ENCODE data around the gene TMEM270.

The TMEM270 gene

DNA sequence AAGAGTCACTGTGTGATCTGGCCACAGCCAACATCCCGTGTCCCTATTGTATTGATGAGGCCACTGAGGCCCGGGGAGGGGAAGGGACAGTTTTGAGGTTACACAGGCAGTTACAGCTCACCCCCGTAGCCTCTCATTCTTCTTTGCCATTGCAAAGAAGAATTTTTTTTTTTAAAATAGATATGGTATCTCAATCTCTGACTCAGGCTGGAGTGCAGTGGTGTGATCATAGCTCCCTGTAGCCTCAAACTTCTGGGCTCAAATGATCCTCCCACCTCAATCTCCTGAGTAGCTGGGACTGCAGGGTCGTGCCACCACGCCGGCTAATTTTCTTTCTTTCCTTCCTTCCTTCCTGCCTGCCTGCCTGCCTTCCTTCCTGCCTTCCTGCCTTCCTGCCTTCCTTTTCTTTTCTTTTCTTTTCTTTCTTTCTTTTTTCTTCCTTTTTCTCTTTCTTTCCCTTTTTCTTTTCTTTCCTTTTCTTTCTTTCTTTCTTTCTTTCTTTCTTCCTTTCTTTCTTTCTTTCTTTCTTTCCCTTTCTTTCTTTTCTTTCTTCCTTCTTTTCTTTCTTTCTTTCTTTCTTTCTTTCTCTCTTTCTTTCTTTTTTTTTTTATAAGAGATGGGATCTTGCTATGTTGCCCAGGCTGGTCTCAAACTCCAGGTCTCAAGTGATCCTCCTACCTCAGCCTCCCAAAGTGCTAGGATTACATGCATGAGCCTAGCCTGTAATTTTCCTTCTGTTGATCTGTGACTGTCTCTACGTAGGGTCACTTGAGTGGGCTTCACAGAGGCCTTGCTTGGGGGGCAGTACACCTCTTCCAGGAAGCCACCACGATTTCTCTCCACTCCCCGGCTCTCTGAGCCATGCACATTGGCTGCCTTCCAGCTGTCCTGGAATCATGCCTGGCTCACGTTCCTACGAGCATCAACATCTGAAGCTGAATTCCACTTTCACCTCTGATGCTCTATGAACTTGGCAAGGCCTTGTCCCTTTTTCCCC lies 31.3 kb downstream of the TMEM270 start:
- no peaks in the 10 kb centered on the region for H3K9me2 ChIP-seq (replicated peaks; ENCODE audit: control insufficient read depth, low read length)
- H3K4me1 ChIP-seq (ENCODE audit: control insufficient read depth, low read length) = no peaks in the 10 kb centered on the region
- no peaks in the 10 kb centered on the region for H3K9me3 ChIP-seq (ENCODE audit: control insufficient read depth, insufficient read depth, low read length)
- H3K27me3 ChIP-seq (ENCODE audit: control insufficient read depth, low read length) = no peaks in the 10 kb centered on the region
- H3K4me3 ChIP-seq (ENCODE audit: low read length) = no peak overlapping the region
- H3K36me3 ChIP-seq (ENCODE audit: control insufficient read depth, low read length) = no peaks in the 10 kb centered on the region
- no peak for TF ChIP-seq EZH2phosphoT487 (IDR thresholded peaks at IDR 0.05; ENCODE audit: borderline replicate concordance, low read length)
- TF ChIP-seq, protein P1, sequence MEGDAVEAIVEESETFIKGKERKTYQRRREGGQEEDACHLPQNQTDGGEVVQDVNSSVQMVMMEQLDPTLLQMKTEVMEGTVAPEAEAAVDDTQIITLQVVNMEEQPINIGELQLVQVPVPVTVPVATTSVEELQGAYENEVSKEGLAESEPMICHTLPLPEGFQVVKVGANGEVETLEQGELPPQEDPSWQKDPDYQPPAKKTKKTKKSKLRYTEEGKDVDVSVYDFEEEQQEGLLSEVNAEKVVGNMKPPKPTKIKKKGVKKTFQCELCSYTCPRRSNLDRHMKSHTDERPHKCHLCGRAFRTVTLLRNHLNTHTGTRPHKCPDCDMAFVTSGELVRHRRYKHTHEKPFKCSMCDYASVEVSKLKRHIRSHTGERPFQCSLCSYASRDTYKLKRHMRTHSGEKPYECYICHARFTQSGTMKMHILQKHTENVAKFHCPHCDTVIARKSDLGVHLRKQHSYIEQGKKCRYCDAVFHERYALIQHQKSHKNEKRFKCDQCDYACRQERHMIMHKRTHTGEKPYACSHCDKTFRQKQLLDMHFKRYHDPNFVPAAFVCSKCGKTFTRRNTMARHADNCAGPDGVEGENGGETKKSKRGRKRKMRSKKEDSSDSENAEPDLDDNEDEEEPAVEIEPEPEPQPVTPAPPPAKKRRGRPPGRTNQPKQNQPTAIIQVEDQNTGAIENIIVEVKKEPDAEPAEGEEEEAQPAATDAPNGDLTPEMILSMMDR (IDR thresholded peaks at IDR 0.05; ENCODE audit: low read depth, low read length, poor library complexity, severe bottlenecking) = no peak
- no peak overlapping the region for H3K27ac ChIP-seq (ENCODE audit: low read depth, low read length)
- no peaks in the 10 kb centered on the region for H3F3A ChIP-seq (ENCODE audit: control insufficient read depth, insufficient read depth)
- no peaks in the 10 kb centered on the region for H3K79me2 ChIP-seq (ENCODE audit: control insufficient read depth, low read length)
- no peak overlapping the region for H3K4me2 ChIP-seq (ENCODE audit: low read length)
- no peaks in the 10 kb centered on the region for H4K20me1 ChIP-seq (ENCODE audit: control insufficient read depth, insufficient read depth, low read depth, low read length)

DNA sequence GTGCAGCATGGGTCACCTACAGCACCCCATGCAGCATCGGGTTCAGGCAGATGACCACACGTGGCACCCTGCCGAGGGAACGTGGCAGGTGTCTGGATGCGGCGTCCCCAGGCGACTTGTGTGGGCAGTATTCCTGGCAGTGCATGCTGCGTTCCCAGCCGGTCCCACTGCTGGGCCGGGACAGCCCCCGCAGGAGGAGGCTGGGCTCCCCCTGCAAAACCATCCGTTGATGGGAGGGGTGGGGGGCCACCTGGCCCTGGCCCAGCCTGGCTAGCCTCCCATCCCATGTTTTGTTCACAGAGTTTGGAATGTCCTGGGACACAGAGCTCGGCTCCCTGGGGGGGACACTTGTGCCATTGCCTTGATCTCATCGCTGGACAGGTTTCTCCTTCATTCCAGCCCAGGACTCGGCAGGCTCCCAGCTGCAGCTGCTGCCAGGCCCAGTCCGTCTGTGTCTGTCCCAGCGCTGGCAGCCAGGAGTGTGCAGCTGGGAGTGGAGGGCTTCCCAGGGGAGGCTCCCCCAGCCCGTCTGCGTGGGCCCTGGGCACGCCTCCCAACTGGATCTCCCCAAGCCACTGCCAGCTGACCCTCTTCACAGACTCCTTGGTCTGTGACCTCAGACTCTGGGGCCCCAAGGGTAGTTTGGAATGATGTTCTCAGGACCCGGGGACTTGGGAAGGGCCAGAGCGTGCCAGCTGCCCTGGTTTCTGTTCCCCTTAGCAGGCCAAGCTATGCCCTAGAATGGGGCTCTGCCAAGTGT lies 32.6 kb downstream of the TMEM270 start:
- Histone ChIP-seq H3K27me3 (ENCODE audit: control insufficient read depth, low read length) (no peaks in the 10 kb centered on the region), H3K9me3 (ENCODE audit: control insufficient read depth, insufficient read depth, low read length) (no peaks in the 10 kb centered on the region), H3K27ac (ENCODE audit: low read depth, low read length) (no peak overlapping the region), H3K79me2 (ENCODE audit: control insufficient read depth, low read length) (no peaks in the 10 kb centered on the region), H4K20me1 (ENCODE audit: control insufficient read depth, insufficient read depth, low read depth, low read length) (no peaks in the 10 kb centered on the region), H3K36me3 (ENCODE audit: control insufficient read depth, low read length) (no peaks in the 10 kb centered on the region), H3K4me1 (ENCODE audit: control insufficient read depth, low read length) (no peaks in the 10 kb centered on the region), H3K4me2 (ENCODE audit: low read length) (no peak overlapping the region), H3K4me3 (ENCODE audit: low read length) (no peak overlapping the region), H3F3A (ENCODE audit: control insufficient read depth, insufficient read depth) (no peaks in the 10 kb centered on the region), H3K9me2 (replicated peaks; ENCODE audit: control insufficient read depth, low read length) (no peaks in the 10 kb centered on the region)
- TF ChIP-seq, protein P1 (IDR thresholded peaks at IDR 0.05; ENCODE audit: low read depth, low read length, poor library complexity, severe bottlenecking) = no peak

DNA sequence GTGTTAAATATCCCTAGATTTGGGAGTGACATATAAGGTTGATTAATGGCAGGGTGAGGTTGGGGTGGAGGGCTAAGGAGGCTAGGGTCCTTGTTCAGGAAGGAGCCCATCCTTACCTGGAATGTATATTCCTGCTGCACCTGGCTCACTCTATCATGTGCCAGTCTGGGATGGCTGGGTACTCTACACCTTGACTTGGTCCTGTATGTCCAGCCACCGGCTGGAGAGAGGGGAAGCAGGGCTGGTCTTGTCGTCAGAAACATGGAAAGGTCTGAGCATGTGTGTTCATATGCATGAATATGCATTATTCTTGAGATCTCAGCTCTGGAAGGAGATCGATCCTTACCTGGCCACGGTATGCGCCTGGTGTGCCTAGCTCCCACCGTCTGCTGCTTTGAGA lies 33.2 kb downstream of the TMEM270 start:
- Histone ChIP-seq H3K79me2 (ENCODE audit: control insufficient read depth, low read length) (no peaks in the 10 kb centered on the region), H3K9me3 (ENCODE audit: control insufficient read depth, insufficient read depth, low read length) (no peaks in the 10 kb centered on the region), H3K9me2 (replicated peaks; ENCODE audit: control insufficient read depth, low read length) (no peaks in the 10 kb centered on the region), H3K27ac (ENCODE audit: low read depth, low read length) (no peak overlapping the region), H3K27me3 (ENCODE audit: control insufficient read depth, low read length) (no peaks in the 10 kb centered on the region), H3K4me1 (ENCODE audit: control insufficient read depth, low read length) (no peaks in the 10 kb centered on the region), H3F3A (ENCODE audit: control insufficient read depth, insufficient read depth) (no peaks in the 10 kb centered on the region), H3K36me3 (ENCODE audit: control insufficient read depth, low read length) (no peaks in the 10 kb centered on the region), H3K4me3 (ENCODE audit: low read length) (no peak overlapping the region), H4K20me1 (ENCODE audit: control insufficient read depth, insufficient read depth, low read depth, low read length) (no peaks in the 10 kb centered on the region), H3K4me2 (ENCODE audit: low read length) (no peak overlapping the region)
- TF ChIP-seq, protein P1 (IDR thresholded peaks at IDR 0.05; ENCODE audit: low read depth, low read length, poor library complexity, severe bottlenecking) = no peak
- TF ChIP-seq EZH2phosphoT487 (IDR thresholded peaks at IDR 0.05; ENCODE audit: borderline replicate concordance, low read length) = no peak

Data from DOHH2 (cell line).